ENCODE data around the gene SDHAF3.
"Not testable (repeated sequence)": the region's sequence is repeated elsewhere in the genome, so short reads cannot be mapped to it uniquely, and the experiment has no call there.

The SDHAF3 gene

GRCh38 chr7:97155897-97156418, 38.5 kb downstream of the SDHAF3 start:
- Mint-ChIP-seq H3K27me3 (no peaks in the 10 kb centered on the region), H3K27ac (no peak overlapping the region), H3K36me3 (ENCODE audit: low read depth) (peaks cover 54% of the 10 kb centered on the region), H3K4me1 (ENCODE audit: low read depth) (no peaks in the 10 kb centered on the region), H3K4me3 (no peak overlapping the region), H3K9me3 (peaks cover 9% of the 10 kb centered on the region)

GRCh38 chr7:97159984-97160383, 42.5 kb downstream of the SDHAF3 start:
- not testable (repeated sequence) for H3K4me1 Mint-ChIP-seq (ENCODE audit: low read depth); H3K27me3 Mint-ChIP-seq; H3K9me3 Mint-ChIP-seq; H3K4me3 Mint-ChIP-seq; H3K27ac Mint-ChIP-seq
- peaks cover 59% of the 10 kb centered on the region for H3K36me3 Mint-ChIP-seq (ENCODE audit: low read depth)

- not testable (repeated sequence) for H3K27me3 Mint-ChIP-seq, H3K9me3 Mint-ChIP-seq, H3K27ac Mint-ChIP-seq, H3K4me3 Mint-ChIP-seq
- peaks cover 73% of the 10 kb centered on the region for H3K36me3 Mint-ChIP-seq (ENCODE audit: low read depth)
- H3K4me1 Mint-ChIP-seq (ENCODE audit: low read depth): peaks cover 13% of the 10 kb centered on the region
These were observed 44.1 kb downstream of the SDHAF3 start for GRCh38 chr7:97161609-97162008.

GRCh38 chr7:97166308-97166707, 48.8 kb downstream of the SDHAF3 start:
- H3K4me3 Mint-ChIP-seq: no peak overlapping the region
- H3K4me1 Mint-ChIP-seq (ENCODE audit: low read depth): peaks cover 29% of the 10 kb centered on the region
- H3K9me3 Mint-ChIP-seq: peaks cover 7% of the 10 kb centered on the region
- H3K27ac Mint-ChIP-seq: no peak overlapping the region
- peaks cover 62% of the 10 kb centered on the region for H3K36me3 Mint-ChIP-seq (ENCODE audit: low read depth)
- H3K27me3 Mint-ChIP-seq: no peaks in the 10 kb centered on the region

GRCh38 chr7:97167176-97167575, 49.7 kb downstream of the SDHAF3 start:
- Mint-ChIP-seq H3K36me3 (ENCODE audit: low read depth) (peaks cover 54% of the 10 kb centered on the region), H3K27me3 (no peaks in the 10 kb centered on the region), H3K27ac (no peak overlapping the region), H3K9me3 (peaks cover 7% of the 10 kb centered on the region), H3K4me3 (no peak overlapping the region), H3K4me1 (ENCODE audit: low read depth) (peaks cover 29% of the 10 kb centered on the region)

GRCh38 chr7:97167749-97168148, 50.3 kb downstream of the SDHAF3 start:
- no peaks in the 10 kb centered on the region for H3K27me3 Mint-ChIP-seq
- H3K4me1 Mint-ChIP-seq (ENCODE audit: low read depth): peaks cover 24% of the 10 kb centered on the region
- no peak overlapping the region for H3K27ac Mint-ChIP-seq
- no peak overlapping the region for H3K4me3 Mint-ChIP-seq
- H3K9me3 Mint-ChIP-seq: peaks cover 7% of the 10 kb centered on the region
- peaks cover 48% of the 10 kb centered on the region for H3K36me3 Mint-ChIP-seq (ENCODE audit: low read depth)

- Mint-ChIP-seq H3K4me1 (ENCODE audit: low read depth) (no peaks in the 10 kb centered on the region), H3K27ac (peak overlapping the region; percentile 23), H3K36me3 (ENCODE audit: low read depth) (no peaks in the 10 kb centered on the region), H3K27me3 (no peaks in the 10 kb centered on the region), H3K4me3 (no peak overlapping the region), H3K9me3 (no peaks in the 10 kb centered on the region)
These were observed 56.8 kb downstream of the SDHAF3 start for GRCh38 chr7:97174303-97174702.

- Mint-ChIP-seq H3K36me3 (ENCODE audit: low read depth) (peaks cover 17% of the 10 kb centered on the region), H3K27me3 (no peaks in the 10 kb centered on the region), H3K4me1 (ENCODE audit: low read depth) (no peaks in the 10 kb centered on the region), H3K4me3 (no peak overlapping the region), H3K9me3 (no peaks in the 10 kb centered on the region), H3K27ac (no peak overlapping the region)
These were observed 62.1 kb downstream of the SDHAF3 start for GRCh38 chr7:97179454-97180104.

- H3K36me3 Mint-ChIP-seq (ENCODE audit: low read depth): peaks cover 27% of the 10 kb centered on the region
- H3K4me1 Mint-ChIP-seq (ENCODE audit: low read depth): no peaks in the 10 kb centered on the region
- no peak overlapping the region for H3K4me3 Mint-ChIP-seq
- no peaks in the 10 kb centered on the region for H3K9me3 Mint-ChIP-seq
- peaks cover 8% of the 10 kb centered on the region for H3K27me3 Mint-ChIP-seq
- no peak overlapping the region for H3K27ac Mint-ChIP-seq
These were observed 69.6 kb downstream of the SDHAF3 start for GRCh38 chr7:97187067-97187466.

GRCh38 chr7:97196174-97196573, 78.7 kb downstream of the SDHAF3 start:
- not testable (repeated sequence) for H3K27ac Mint-ChIP-seq; H3K4me1 Mint-ChIP-seq (ENCODE audit: low read depth); H3K4me3 Mint-ChIP-seq; H3K36me3 Mint-ChIP-seq (ENCODE audit: low read depth); H3K9me3 Mint-ChIP-seq
- H3K27me3 Mint-ChIP-seq: peaks cover 40% of the 10 kb centered on the region

GRCh38 chr7:97198596-97198995, 81.1 kb downstream of the SDHAF3 start:
- no peaks in the 10 kb centered on the region for H3K36me3 Mint-ChIP-seq (ENCODE audit: low read depth)
- peaks cover 6% of the 10 kb centered on the region for H3K9me3 Mint-ChIP-seq
- no peak overlapping the region for H3K4me3 Mint-ChIP-seq
- peaks cover 35% of the 10 kb centered on the region for H3K27me3 Mint-ChIP-seq
- H3K27ac Mint-ChIP-seq: no peak overlapping the region
- no peaks in the 10 kb centered on the region for H3K4me1 Mint-ChIP-seq (ENCODE audit: low read depth)

- Mint-ChIP-seq H3K4me1 (ENCODE audit: low read depth) (no peaks in the 10 kb centered on the region), H3K27ac (no peak overlapping the region), H3K4me3 (no peak overlapping the region), H3K36me3 (ENCODE audit: low read depth) (no peaks in the 10 kb centered on the region), H3K9me3 (peaks cover 2% of the 10 kb centered on the region), H3K27me3 (peaks cover 39% of the 10 kb centered on the region)
These were observed 82.5 kb downstream of the SDHAF3 start for GRCh38 chr7:97200018-97200417.

GRCh38 chr7:97203957-97204356, 86.5 kb downstream of the SDHAF3 start:
- Mint-ChIP-seq H3K9me3 (no peaks in the 10 kb centered on the region), H3K27ac (no peak overlapping the region), H3K36me3 (ENCODE audit: low read depth) (no peaks in the 10 kb centered on the region), H3K4me1 (ENCODE audit: low read depth) (no peaks in the 10 kb centered on the region), H3K4me3 (no peak overlapping the region), H3K27me3 (peaks cover 11% of the 10 kb centered on the region)

GRCh38 chr7:97204821-97205220, 87.3 kb downstream of the SDHAF3 start:
- Mint-ChIP-seq H3K4me3 (no peak overlapping the region), H3K27me3 (peaks cover 11% of the 10 kb centered on the region), H3K36me3 (ENCODE audit: low read depth) (no peaks in the 10 kb centered on the region), H3K4me1 (ENCODE audit: low read depth) (no peaks in the 10 kb centered on the region), H3K27ac (no peak overlapping the region), H3K9me3 (no peaks in the 10 kb centered on the region)

GRCh38 chr7:97215556-97215955, 98.1 kb downstream of the SDHAF3 start:
- no peak overlapping the region for H3K4me3 Mint-ChIP-seq
- H3K4me1 Mint-ChIP-seq (ENCODE audit: low read depth): no peaks in the 10 kb centered on the region
- peaks cover 40% of the 10 kb centered on the region for H3K27me3 Mint-ChIP-seq
- H3K9me3 Mint-ChIP-seq: peaks cover 10% of the 10 kb centered on the region
- H3K36me3 Mint-ChIP-seq (ENCODE audit: low read depth): no peaks in the 10 kb centered on the region
- no peak overlapping the region for H3K27ac Mint-ChIP-seq

- H3K27ac Mint-ChIP-seq: no peak overlapping the region
- H3K36me3 Mint-ChIP-seq (ENCODE audit: low read depth): no peaks in the 10 kb centered on the region
- H3K9me3 Mint-ChIP-seq: peaks cover 7% of the 10 kb centered on the region
- H3K27me3 Mint-ChIP-seq: peaks cover 35% of the 10 kb centered on the region
- H3K4me3 Mint-ChIP-seq: no peak overlapping the region
- no peaks in the 10 kb centered on the region for H3K4me1 Mint-ChIP-seq (ENCODE audit: low read depth)
These were observed 101.3 kb downstream of the SDHAF3 start for GRCh38 chr7:97218767-97219166.
